ENCODE measurements around the gene LUC7L.
"Not testable (repeated sequence)": the region's sequence is repeated elsewhere in the genome, so short reads cannot be mapped to it uniquely, and the experiment has no call there.

Gene LUC7L

DNA sequence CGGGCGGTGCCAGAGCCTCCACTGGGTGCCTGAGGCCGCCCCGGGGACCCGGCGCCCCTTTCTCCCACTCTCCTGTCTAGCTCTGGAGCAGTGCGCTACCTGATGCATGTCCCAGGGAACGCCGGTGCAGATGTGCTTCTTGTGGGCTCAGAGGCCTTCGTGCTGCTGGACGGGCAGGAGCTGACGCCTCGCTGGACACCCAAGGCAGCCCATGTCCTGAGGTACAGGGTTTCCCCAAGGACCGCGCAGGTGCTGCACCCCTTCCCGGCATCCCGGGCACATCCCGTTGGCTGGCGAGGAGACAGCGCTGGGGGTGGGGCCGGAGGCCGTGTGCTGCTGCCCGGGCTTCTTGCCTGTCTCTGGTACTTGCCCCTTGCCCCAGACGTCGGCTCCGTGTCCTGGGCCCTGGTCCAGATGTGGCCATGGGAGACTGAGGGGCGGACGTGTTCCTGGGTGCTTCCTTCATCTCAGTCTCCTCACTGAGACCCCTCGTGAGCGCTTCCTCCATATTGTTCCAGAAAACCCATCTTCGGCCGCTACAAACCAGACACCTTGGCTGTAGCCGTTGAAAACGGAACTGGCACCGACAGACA lies 34.0 kb upstream of the LUC7L start:
- DNase-seq = no peak

GRCh38 chr16:262121-262745 lies 33.0 kb upstream of the LUC7L start:
- no peak for DNase-seq

GRCh38 chr16:261031-261691 lies 31.9 kb upstream of the LUC7L start:
- DNase-seq = no peak

DNA sequence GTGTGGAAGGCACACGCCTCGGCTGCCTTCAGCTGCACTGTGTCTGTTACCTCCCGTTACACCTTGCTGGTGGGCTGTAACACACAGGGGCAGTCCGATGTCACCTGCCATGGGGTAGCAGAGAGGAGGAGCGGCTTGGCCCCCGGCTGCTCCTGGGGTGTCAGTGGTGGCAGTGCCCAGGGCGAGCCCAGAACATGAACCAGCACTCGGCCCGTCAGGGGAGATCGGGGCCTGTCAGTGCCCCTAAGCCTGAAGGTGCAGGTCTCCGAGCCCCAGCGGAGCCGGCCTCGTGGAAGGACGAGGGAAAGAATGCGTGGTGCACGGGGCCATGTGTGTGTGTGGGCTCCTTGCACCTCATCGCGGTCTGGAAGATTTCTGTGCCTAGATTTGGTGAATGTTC lies 31.1 kb upstream of the LUC7L start:
- DNase-seq = no peak

- no peak for DNase-seq
Observed at GRCh38 chr16:259814-260253, 30.6 kb upstream of the LUC7L start.

- no peak for DNase-seq
Observed at GRCh38 chr16:259226-259625, 30.0 kb upstream of the LUC7L start.

GRCh38 chr16:258091-258490 lies 28.8 kb upstream of the LUC7L start:
- not testable (repeated sequence) for DNase-seq

GRCh38 chr16:255183-255582 lies 25.9 kb upstream of the LUC7L start:
- DNase-seq = no peak

- DNase-seq = no peak
Observed at GRCh38 chr16:254461-254860, 25.2 kb upstream of the LUC7L start.

- DNase-seq = no peak
Observed at GRCh38 chr16:253833-254232, 24.6 kb upstream of the LUC7L start.

GRCh38 chr16:252366-253337 lies 23.4 kb upstream of the LUC7L start:
- no peak for DNase-seq

- DNase-seq = no peak
Observed at GRCh38 chr16:249431-249830, 20.2 kb upstream of the LUC7L start.

DNA sequence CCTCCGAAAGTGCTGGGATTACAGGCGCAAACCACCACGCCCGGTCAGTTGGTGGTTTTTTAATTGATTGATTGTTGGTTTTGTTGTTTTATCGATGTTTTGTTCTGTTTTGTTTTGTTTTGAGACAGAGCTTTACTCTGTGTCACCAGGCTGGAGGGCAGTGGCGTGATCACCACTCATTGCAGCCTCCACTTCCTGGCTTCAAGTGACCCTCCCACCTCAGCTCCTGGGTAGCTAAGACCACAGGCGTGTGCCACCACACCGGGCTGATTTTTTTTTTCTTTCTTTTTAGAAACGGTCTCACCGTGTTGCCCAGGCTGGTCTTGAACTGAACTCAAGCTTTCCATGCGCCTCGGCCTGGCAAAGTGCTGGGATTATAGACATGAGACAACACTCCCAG lies 17.8 kb upstream of the LUC7L start:
- DNase-seq = no peak

- DNase-seq = no peak
Observed at GRCh38 chr16:245105-245504, 15.9 kb upstream of the LUC7L start.

DNA sequence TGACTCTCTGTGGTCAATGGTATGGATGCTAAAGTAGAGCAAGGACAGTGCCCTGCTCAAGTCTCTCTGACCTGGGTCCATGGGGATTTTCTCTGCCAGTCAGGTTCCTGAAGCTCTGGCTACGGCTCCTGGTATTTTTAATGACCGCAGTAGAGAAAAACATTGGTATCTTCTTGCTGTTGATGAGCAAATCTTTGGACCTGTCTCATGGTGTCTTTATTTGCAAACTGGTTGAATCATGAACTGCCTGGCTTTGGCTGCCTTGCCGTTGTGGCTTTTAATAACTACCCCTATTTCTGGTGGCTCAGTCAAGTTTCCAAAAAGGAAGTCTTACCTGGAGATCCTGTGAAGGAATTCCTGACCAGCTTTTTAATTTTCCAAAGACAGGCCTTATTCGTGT lies 14.1 kb upstream of the LUC7L start:
- no peak for DNase-seq

- DNase-seq = no peak
Observed at GRCh38 chr16:242281-242680, 13.0 kb upstream of the LUC7L start.

DNA sequence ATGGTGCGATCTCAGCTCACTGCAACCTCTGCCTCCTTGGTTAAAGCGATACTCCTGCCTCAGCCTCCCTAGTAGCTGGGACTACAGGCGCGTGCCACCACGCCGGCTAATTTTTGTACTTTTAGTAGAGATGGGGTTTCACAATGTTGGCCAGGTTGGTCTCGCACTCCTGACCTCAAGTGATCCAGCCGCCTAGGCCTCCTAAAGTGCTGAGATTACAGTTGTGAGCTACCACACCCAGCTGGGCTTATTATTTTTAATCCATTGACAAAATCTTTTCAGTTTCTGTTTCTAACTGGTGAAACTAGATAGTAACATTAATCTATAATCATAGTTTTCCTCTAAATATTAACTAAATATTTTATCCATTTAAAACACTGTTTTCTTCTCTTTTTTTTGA lies 11.3 kb upstream of the LUC7L start:
- DNase-seq = no peak

DNA sequence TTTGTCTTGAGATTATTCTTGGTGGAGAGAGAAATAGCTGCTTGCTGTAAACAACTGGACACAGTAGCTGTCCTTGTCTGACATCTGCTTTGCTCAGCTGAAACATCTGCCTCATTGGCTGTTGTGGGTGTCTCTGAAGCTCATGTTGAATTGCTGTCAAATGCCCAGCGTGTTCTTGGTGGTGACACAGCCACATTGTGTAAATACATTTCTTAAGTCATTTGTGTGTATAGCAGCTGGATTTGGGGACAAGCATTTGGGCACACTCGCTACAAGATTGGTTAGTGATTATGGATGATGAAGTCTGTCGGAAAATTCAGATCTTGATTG lies 10.7 kb upstream of the LUC7L start:
- DNase-seq = no peak

DNA sequence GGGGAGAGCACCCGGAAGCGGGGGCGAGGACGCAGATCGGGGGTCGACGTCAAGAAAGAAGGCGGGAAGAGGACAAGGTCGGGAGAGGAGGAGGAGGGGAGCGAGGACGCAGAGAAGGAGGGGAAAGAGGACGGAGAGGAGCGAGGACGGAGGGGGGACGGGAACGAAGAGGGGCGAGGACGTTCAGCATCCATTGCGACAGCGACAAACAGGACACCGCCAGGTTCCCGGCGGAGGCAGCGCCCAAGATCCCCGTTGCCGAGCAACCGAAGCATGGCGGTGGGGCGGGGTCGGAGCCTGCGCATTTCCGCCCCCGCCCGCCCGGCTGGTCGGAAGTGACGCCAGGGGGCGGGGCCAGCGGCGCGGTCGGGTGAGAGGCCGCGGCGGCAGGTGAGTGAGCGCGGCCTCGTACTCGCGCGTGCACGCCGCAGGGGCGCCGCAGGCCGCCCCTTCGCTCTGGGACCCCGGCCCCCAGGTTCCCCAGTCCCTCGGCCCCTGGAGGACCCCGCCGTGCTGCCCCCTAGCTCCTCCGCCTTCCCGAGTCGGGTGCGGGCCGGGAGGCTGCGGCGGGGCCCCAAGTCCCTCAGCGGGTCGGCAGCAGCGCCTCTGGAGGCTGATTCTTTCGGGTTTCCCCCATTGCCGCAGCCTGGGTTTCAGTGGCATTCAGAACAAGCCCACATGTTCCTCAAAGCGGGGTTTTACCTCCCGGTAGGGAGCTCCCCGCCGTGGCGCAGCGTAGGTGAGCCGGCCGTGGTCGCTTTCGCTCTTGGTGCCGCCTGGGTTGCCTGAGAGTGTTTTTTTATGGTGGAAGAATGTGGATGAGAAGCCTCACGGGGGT lies 5.4 kb upstream of the LUC7L start, which contains the start of gene FAM234A:
Gene FAM234A (plus strand): TSS at position 354 of the 838 bp plus-strand sequence. CDS start 19,593 bp downstream, outside the sequence.
- peak; percentile 90 for DNase-seq

GRCh38 chr16:230949-231348 lies 1.7 kb upstream of the LUC7L start:
- no peak for DNase-seq

GRCh38 chr16:230351-230750 lies 1.1 kb upstream of the LUC7L start:
- DNase-seq = not testable (repeated sequence)

- DNase-seq = no peak
Observed at GRCh38 chr16:229731-230281, 557 bp upstream of the LUC7L start.

Data from activated gamma-delta T cell (primary cell).